ENCODE results near the gene GGTLC2.
"Not testable (repeated sequence)": the region's sequence is repeated elsewhere in the genome, so short reads cannot be mapped to it uniquely, and the experiment has no call there.

GGTLC2 gene

DNA sequence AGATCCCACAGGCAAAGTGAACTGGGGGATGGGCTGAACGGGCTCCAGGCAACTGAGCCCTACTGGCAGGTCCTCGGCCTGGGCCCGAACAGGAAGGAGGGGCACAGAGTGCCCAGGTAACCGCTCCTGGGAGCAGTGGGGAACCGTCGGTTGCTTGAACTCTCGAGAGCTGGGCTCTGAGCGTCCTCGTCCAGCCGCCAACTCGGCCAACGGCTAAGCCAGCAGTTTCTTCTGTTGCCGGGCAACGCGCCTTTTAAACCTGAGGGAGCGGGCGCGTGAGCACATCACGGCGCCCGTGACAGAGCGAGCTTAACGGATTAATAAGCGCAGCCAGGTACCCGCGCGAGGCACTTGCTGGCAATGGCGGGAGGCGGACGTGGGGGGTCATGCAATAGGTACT, at the start of gene GGTLC2:
TSS of gene GGTLC2 (plus strand) at position 301 of the 400 bp plus-strand sequence. CDS start 1,732 bp downstream, outside the sequence.
- DNase-seq, result not testable (repeated sequence)

DNA sequence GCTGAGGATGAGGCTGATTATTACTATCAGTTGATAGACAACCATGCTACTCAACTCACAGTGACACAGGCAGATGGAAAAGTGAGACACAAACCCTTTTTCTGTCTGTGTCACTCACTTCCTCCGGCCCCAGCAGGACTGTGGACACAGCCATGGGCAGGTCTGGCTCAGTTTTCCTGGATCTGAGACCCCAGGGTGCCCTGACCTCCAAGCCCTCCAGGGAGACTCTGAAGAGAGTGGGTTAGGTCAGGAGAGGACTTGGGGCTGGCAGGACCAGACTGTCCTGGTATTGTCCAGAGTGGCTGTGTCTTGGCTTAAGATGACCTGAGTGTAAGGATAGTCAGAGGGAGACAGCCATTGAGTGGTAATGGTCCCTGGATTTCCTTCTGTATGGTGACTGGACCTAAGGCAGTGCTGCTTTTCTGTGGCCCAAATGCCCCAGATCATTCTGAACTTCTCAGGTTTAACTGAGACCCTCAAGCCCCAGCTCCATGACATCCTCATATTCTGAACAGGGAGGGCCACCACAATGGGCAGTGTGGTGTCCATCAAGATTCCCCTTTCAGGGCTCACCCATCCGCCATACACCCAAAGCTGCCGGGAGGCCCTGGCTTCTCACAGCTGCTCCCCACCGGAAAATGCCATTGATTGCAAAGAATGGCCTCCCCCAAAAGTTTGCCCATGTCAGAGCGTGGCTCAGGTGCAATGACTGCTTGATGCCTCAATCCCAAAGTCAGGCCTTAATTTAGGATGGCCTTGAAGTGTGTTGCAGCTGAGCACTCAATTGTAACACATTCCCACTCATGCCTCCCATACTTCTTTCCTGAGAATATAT, 49.2 kb upstream of the GGTLC2 start:
- no peak for DNase-seq

DNA sequence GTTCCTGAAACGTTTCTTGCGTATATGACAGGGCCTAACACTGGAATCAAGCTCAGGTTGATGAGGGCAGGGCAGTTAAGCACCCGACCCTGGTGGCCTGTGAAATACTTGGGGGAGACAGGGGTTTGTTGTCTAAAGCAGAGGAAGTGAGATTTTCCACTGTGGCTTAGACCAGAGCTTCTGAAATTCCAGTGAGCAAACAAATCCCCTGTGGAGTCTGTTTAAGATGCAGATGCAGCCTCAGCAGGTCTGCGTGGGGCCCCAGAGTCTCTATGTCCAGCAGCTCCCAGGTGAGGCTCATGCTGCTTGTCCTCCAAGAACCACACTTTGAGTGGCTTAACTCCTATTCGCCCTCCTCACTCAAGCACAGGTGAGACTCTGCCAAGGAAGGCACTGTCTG, 46.3 kb upstream of the GGTLC2 start:
- DNase-seq, result no peak

DNA sequence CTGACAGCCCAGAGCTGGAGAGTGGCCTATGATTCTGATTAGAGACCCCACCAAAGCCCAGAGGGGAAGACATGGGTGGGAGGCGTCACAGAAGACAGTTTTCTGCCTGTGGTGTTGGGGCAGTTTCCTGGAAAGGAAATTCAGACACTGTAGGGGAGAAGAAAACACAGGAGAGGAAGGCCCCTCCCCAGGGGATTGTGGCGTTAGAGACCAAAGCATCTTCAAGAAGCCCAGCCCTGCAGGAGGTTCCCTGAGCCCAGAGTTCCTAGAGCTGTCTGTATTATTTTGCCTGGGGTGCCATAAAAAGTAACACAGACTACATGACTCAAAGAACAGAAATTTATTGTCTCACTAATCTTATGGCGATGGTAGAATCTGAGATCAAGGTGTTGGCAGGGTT, 45.2 kb upstream of the GGTLC2 start:
- DNase-seq, result no peak

DNA sequence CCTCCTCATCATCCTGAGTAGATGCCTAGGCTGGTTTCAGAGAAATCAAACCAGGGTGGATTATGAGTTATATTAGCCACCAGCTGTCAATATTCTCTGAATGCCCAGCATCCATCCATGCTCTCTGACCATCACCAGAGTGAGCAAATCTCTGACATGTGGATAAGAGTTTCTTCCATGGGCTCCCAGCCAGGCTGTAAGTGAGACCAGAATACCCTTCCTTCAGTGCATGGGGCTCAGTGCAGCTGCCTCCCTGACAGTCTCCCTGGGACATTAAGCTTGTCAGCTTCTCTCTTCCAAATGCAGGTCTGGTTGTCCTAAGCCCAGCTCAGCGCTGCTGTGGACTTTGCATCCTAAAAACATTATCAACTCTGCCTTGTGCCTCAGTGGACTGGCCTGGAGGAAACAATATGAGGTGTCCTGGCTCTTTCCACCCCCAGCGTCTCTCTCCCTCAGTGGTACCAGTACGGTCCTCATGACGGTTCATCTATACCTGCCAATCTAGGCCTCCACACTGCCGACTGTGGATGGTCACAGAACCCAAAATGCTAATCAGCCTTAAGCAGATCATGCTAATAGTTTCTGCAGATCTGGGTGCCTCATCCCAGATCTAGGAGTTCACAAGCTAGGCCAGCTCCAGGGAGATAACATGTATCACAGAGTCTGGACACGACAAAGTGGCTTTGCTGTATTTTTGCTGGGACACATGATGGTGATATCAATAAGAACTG, 43.7 kb upstream of the GGTLC2 start:
- no peak for DNase-seq

- no peak for DNase-seq
Observed at GRCh38 chr22:22603470-22603947, 40.9 kb upstream of the GGTLC2 start.

GRCh38 chr22:22604326-22605073, 39.9 kb upstream of the GGTLC2 start:
- no peak for DNase-seq

DNA sequence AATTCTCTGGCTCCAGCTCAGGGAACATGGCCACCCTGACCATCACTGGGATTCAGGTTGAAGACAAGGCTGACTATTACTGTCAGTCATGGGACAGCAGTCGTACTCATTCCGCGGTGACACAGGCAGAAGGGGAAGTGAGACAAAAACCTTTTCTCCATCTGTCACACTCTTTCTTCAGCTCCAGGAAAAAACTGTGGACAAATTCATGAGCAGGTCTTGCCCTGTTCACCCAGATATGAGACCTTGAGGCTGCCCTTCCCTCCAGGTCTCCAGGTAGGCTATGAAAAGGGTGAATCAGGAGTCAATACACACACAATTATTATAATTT, 39.4 kb upstream of the GGTLC2 start:
- DNase-seq, result no peak

- not testable (repeated sequence) for DNase-seq
Observed at GRCh38 chr22:22608022-22608421, 36.4 kb upstream of the GGTLC2 start.

DNA sequence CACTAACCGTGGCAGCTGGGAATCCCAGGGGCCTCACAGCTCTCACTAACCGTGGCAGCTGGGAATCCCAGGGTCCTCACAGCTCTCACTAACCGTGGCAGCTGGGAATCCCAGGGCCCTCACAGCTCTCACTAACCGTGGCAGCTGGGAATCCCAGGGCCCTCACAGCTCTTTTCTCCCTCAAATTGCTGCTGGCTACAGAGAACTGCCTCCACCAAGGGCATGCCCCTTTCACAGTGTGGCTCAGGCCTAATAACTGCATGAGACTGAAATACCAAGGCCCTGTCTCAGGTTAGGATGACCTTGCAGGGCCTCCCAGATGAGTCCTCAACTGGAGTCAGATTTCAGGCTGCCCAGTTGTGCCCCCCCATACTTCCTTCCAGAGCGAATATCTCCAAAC, 35.1 kb upstream of the GGTLC2 start:
- DNase-seq, result no peak

GRCh38 chr22:22612516-22612915, 31.9 kb upstream of the GGTLC2 start:
- no peak for DNase-seq

DNA sequence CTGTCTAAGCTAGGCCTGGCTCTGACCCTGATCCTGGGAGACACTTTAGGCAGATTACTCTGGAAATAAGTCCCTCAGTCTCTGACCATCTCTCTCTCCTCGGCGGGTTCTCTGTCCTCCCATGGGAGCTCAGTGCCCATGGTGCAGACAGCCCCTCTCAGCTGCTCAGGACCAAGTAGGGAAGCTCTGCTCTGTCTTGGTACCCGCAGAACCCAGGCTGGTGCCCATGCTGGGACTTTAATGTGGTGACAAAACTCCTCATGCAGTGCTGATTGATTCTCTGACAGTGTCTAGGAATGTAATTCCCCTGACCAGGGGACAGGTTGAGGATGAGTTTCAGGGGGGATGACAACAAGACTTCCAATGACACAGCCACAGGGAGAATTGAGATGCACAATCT, 30.3 kb upstream of the GGTLC2 start:
- no peak for DNase-seq

- DNase-seq, result no peak
Observed at GRCh38 chr22:22616636-22617035, 27.8 kb upstream of the GGTLC2 start.

- no peak for DNase-seq
Observed at GRCh38 chr22:22618448-22618847, 26.0 kb upstream of the GGTLC2 start.

DNA sequence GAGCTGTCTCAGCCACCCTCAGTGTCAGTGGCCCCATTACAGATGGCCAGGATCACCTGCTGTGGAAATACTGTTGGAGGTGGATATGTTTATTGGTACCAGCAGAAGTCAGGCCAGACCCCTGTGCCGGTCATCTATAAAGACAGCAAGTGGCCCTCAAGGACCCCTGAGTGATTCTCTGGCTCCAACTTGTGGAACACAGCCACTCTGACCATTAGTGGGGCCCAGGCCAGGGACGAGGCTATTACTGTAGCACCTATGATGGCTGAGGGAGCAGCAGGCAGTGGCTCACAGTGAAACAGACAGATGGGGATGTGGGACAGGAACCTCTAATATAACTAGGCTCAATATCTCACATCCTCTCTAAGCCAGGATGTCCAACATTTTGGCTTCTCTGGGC, 25.5 kb upstream of the GGTLC2 start:
- no peak for DNase-seq

DNA sequence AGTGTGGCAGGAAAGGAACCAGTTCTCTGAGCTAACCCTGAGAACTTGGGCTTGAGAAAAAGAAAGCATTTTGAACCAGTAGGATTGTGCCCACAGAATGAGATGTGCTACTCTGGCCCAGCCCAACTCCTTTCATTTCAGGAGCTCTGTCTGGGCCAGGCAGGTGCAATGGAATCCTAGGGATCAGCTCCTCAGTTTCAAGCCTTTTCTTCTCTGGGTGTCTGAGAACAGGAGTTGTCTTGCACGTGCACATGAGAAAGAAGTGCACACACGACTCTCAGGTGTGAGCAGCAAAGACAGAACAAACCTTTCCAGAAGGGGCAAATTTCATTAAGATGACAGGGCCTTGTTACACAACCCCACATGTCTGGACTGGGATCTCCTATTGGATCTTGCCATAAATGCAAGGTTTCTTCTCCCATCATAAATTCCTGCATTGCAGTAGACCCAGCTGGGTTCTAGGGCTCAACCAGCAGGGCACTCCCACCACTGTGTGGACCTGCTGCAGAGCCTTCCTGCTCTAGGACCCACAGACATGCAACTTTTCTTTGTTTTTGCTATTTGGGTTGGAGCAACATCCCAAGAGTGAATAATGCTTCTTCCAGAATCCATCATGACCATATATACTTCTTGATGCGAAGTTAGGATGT, 24.5 kb upstream of the GGTLC2 start:
- no peak for DNase-seq

DNA sequence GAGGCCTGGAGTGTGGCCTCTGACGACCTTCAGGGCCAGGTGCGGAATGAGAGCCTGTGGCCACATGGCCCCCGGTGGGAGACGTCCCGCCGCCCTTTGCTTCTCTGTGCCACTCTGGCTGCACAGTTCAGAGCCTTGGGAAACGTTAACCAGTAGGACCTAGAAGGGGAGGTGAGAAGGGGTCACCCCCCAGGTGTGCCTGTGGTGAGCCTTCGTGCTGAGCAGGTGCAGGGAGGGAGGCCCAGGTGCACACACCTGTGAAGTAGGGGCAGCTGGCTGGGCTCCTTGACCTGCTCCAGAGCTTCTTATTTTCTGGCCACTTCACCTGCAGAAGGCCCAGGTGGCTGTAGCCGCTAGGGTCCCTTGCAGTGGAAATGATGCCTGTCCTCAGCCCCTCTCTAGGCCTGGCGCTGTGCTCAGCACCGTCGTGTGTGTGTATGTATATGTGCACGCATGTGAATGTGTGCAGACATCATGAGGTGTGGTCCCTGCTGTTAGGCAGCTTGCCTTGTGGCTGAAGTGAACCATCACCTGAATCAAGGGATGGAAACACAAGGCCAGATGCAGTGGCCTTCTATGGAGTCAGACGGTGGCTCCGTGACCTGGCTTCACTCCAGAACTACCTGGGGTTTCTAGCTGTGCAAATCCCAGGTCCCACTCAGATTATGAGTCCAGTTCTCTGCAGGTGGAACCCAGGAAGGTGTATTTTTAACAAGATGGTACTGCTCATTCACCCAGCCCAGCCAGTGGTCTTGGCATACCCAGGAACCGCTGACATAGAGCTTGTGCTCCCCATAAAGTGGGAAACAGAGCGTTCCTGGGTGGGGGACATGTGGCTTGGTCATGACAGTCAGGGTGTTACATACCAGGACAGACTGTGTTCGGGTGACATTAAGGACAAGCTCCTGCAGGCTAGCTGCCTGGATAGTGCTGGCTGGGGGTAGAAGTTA, 15.6 kb upstream of the GGTLC2 start:
- not testable (repeated sequence) for DNase-seq

- DNase-seq, result not testable (repeated sequence)
Observed at GRCh38 chr22:22631223-22631652, 13.2 kb upstream of the GGTLC2 start.

- not testable (repeated sequence) for DNase-seq
Observed at GRCh38 chr22:22632226-22632625, 12.2 kb upstream of the GGTLC2 start.

GRCh38 chr22:22633533-22633932, 10.9 kb upstream of the GGTLC2 start:
- not testable (repeated sequence) for DNase-seq

- peak in 1 of 2 donors; percentile 32 for DNase-seq
Observed at GRCh38 chr22:22636260-22636659, 8.2 kb upstream of the GGTLC2 start.

DNA sequence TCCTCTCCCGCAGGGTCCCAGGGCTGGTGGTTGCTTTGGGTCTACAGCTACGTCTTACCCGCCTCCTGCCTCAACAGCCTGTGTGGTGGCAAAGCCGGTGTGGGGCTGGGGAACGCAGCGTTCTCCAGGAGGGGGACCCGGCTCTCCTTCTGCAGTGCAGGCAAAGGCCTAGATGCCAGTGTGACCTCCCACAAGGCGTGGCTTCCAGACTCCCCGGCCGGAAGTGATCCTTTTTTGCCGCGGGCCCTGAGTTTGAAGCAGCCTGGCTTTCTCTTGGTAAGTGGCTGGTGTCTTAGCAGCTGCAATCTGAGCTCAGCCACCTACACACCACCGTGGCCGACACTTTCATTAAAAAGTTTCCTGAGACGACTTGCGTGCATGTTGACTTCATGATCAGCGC, 6.1 kb upstream of the GGTLC2 start:
- DNase-seq, result not testable (repeated sequence)
